ENCODE measurements around the gene SYT1. TPM values are rescaled to one million over a fixed set of nuclear protein-coding genes. Genes with fewer than 3 reads are reported as not detected.

Gene SYT1
- total RNA-seq, 1 experiment from 2014 or later, result 1.3 TPM

DNA sequence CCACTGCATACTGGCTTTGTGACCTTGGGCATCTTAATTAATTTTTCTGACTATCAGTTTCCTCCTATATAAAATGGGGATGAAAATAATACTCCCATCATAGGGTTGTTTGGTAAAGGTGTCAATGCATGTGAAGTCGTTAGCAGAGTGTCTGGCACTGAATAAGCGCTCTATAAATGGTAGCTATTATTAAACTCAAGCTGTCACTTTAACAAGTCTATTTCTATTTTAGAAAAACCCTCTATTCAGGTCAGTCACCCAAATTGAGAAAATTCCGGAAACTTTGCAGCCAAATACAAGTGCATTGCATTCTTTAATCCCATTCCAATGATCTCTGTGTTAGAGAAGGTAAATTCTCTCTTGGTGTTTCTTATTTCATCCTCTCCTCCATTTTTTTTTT lies 363.1 kb downstream of the SYT1 start:
- DNase-seq, result no peak
- intact Hi-C loops (cut with micrococcal nuclease; ENCODE audit: unreplicated experiment), result no loop called here
- no TSS peak for BruUV-seq (replicated peaks)
- H3K36me3 Mint-ChIP-seq (ENCODE audit: insufficient read depth, unreplicated experiment), result no peaks in the 10 kb centered on the region
- TF ChIP-seq CTCF (IDR thresholded peaks at IDR 0.05; ENCODE audit: unreplicated experiment), result no peak
- H3K27me3 Mint-ChIP-seq (ENCODE audit: unreplicated experiment), result no peaks in the 10 kb centered on the region
- H3K4me3 Mint-ChIP-seq (ENCODE audit: low read depth, unreplicated experiment), result no peak overlapping the region
- CTCF ChIA-PET, result interaction anchor here (0.7 kb wide), 1 partner anchor 439 kb away, joined by 6 read pairs; no protein-coding TSS in a partner anchor
- H3K27ac Mint-ChIP-seq (ENCODE audit: unreplicated experiment), result no peak overlapping the region
- peaks cover 1% of the 10 kb centered on the region for H3K9me3 Mint-ChIP-seq (ENCODE audit: low read depth, unreplicated experiment)
- H3K4me1 Mint-ChIP-seq (ENCODE audit: low read depth, unreplicated experiment), result no peaks in the 10 kb centered on the region

- H3K9me3 Mint-ChIP-seq (ENCODE audit: low read depth, unreplicated experiment), result no peaks in the 10 kb centered on the region
These were observed 368.8 kb downstream of the SYT1 start for GRCh38 chr12:79233341-79233781.

DNA sequence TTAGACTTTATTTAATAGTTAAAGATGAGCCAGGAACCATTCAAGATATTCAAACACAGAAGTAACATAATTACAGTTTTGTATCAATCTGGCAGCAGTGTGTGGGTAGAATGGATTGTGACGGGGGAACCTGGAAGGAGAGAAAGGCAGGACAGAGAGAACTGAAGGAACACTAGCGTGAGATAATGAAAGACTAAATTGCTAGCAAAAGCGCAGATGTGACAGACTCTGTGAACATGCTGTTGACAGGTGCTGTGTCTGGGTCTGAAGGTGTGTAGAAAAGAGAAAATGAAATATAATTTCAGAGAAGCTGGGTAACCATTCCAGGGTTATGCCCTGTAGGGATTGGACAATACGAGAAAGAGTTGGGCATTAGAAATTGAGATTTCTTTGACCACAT lies 372.3 kb downstream of the SYT1 start:
- BruUV-seq (replicated peaks), result no TSS peak
- H3K27ac Mint-ChIP-seq (ENCODE audit: unreplicated experiment), result no peak overlapping the region
- H3K4me1 Mint-ChIP-seq (ENCODE audit: low read depth, unreplicated experiment), result no peaks in the 10 kb centered on the region
- intact Hi-C loops (cut with micrococcal nuclease; ENCODE audit: unreplicated experiment), result no loop called here
- CTCF ChIA-PET, result no interaction called here
- no peaks in the 10 kb centered on the region for H3K9me3 Mint-ChIP-seq (ENCODE audit: low read depth, unreplicated experiment)
- no peak for TF ChIP-seq CTCF (IDR thresholded peaks at IDR 0.05; ENCODE audit: unreplicated experiment)
- no peaks in the 10 kb centered on the region for H3K36me3 Mint-ChIP-seq (ENCODE audit: insufficient read depth, unreplicated experiment)
- DNase-seq, result no peak
- no peaks in the 10 kb centered on the region for H3K27me3 Mint-ChIP-seq (ENCODE audit: unreplicated experiment)
- no peak overlapping the region for H3K4me3 Mint-ChIP-seq (ENCODE audit: low read depth, unreplicated experiment)

More at GRCh38 chr12:79233341-79233781, 368.8 kb downstream of the SYT1 start:
- H3K4me3 Mint-ChIP-seq (ENCODE audit: low read depth, unreplicated experiment), result no peak overlapping the region
- DNase-seq, result no peak
- H3K4me1 Mint-ChIP-seq (ENCODE audit: low read depth, unreplicated experiment), result no peaks in the 10 kb centered on the region
- H3K27ac Mint-ChIP-seq (ENCODE audit: unreplicated experiment), result no peak overlapping the region
- no peaks in the 10 kb centered on the region for H3K27me3 Mint-ChIP-seq (ENCODE audit: unreplicated experiment)
- no TSS peak for BruUV-seq (replicated peaks)
- intact Hi-C loops (cut with micrococcal nuclease; ENCODE audit: unreplicated experiment), result no loop called here
- TF ChIP-seq CTCF (IDR thresholded peaks at IDR 0.05; ENCODE audit: unreplicated experiment), result no peak
- CTCF ChIA-PET, result interaction anchor here (0.6 kb wide), 1 partner anchor 111 kb away, joined by 3 read pairs; no protein-coding TSS in a partner anchor
- no peaks in the 10 kb centered on the region for H3K36me3 Mint-ChIP-seq (ENCODE audit: insufficient read depth, unreplicated experiment)

DNA sequence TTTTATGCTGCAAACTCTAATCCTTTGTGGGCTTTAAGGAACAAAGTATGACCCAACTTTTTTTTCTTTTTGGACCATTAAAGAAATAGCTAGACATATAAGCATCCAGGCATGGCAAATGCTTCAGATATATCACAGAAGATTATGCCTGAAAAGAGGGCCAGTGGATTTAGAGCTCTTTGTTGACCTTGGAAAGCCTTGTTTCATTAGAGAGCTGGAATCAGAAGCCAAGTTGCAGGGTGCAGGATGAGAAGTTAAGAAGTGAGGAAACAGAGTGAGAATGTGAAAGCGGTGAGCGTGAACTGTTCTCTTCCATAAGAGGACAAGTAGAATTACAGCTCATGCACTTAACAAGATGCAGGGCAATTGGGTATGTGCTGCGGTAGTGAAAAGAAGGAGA lies 373.7 kb downstream of the SYT1 start:
- no peak for TF ChIP-seq CTCF (IDR thresholded peaks at IDR 0.05; ENCODE audit: unreplicated experiment)
- BruUV-seq (replicated peaks), result no TSS peak
- DNase-seq, result no peak
- Mint-ChIP-seq H3K27me3 (ENCODE audit: unreplicated experiment) (no peaks in the 10 kb centered on the region), H3K4me3 (ENCODE audit: low read depth, unreplicated experiment) (no peak overlapping the region), H3K9me3 (ENCODE audit: low read depth, unreplicated experiment) (no peaks in the 10 kb centered on the region), H3K4me1 (ENCODE audit: low read depth, unreplicated experiment) (no peaks in the 10 kb centered on the region), H3K27ac (ENCODE audit: unreplicated experiment) (no peak overlapping the region), H3K36me3 (ENCODE audit: insufficient read depth, unreplicated experiment) (no peaks in the 10 kb centered on the region)
- CTCF ChIA-PET, result no interaction called here
- intact Hi-C loops (cut with micrococcal nuclease; ENCODE audit: unreplicated experiment), result no loop called here

Measured in Calu3 (cell line).